Fibroblast of lung (primary cell): ENCODE measurements around the gene CACNA1S. TPM values are rescaled to one million over a fixed set of nuclear protein-coding genes. Genes with fewer than 3 reads are reported as not detected.

Experiments used
- DNase-seq, 2 donors: peaks; one replicate each; pipeline versions ENCODE4 v3.0.0 to v3.0.0-alpha.2; 2010; ENCODE audit warnings: low read depth in 2 of 2
- H2AFZ ChIP-seq: 2 replicates; pipeline ENCODE4 v1.5.1; 2012; ENCODE audit warnings: low read length, control low read depth, inconsistent platforms
- H3K27ac ChIP-seq: 2 replicates; pipeline ENCODE4 v1.5.1; 2011; ENCODE audit warnings: low read length, control low read depth; ENCODE audit not compliant: insufficient read depth
- H3K27me3 ChIP-seq: 2 replicates; pipeline ENCODE4 v1.5.1; 2011; ENCODE audit warnings: mild to moderate bottlenecking, low read length; ENCODE audit not compliant: control insufficient read depth, insufficient read depth
- H3K36me3 ChIP-seq: 2 replicates; pipeline ENCODE4 v1.5.1; 2011; ENCODE audit warnings: low read length; ENCODE audit not compliant: control insufficient read depth, insufficient read depth
- H3K4me1 ChIP-seq: 2 replicates; pipeline ENCODE4 v1.5.1; 2011; ENCODE audit warnings: low read length; ENCODE audit not compliant: control insufficient read depth, insufficient read depth; ENCODE audit errors: extremely low read depth
- H3K4me2 ChIP-seq: 2 replicates; pipeline ENCODE4 v1.5.1; 2011; ENCODE audit warnings: low read length, control low read depth; ENCODE audit not compliant: insufficient read depth; ENCODE audit errors: extremely low read depth
- H3K4me3 ChIP-seq, 4 experiments: fragments of 200-600 bp in 1 of 4; sonication (generic) in 1 of 4; replicated peaks in 1 of 4; 2 replicates each; pipeline ENCODE4 v1.5.1; 2011 to 2016; ENCODE audit warnings: low read length in 4 of 4, low read depth in 3 of 4, mild to moderate bottlenecking in 3 of 4, control low read depth in 2 of 4, inconsistent platforms in 1 of 4, mixed read lengths in 1 of 4; ENCODE audit not compliant: insufficient read depth in 1 of 4; ENCODE audit errors: control extremely low read depth in 1 of 4
- H3K79me2 ChIP-seq: 2 replicates; pipeline ENCODE4 v1.5.1; 2012; ENCODE audit warnings: mild to moderate bottlenecking, low read length, inconsistent platforms; ENCODE audit not compliant: control insufficient read depth, insufficient read depth
- H3K9ac ChIP-seq: 2 replicates; pipeline ENCODE4 v1.5.1; 2011; ENCODE audit warnings: mild to moderate bottlenecking, low read length, control low read depth; ENCODE audit not compliant: insufficient read depth
- H3K9me3 ChIP-seq: 2 replicates; pipeline ENCODE4 v1.5.1; 2012; ENCODE audit warnings: low read depth, low read length; ENCODE audit not compliant: control insufficient read depth, insufficient read depth
- H4K20me1 ChIP-seq: 2 replicates; pipeline ENCODE4 v1.5.1; 2011; ENCODE audit warnings: low read length; ENCODE audit not compliant: control insufficient read depth, insufficient read depth; ENCODE audit errors: extremely low read depth
- EZH2 ChIP-seq: IDR thresholded peaks from 2 replicates; pipeline ENCODE4 v1.5.1; 2012; ENCODE audit warnings: low read length, control low read depth, mild to moderate bottlenecking; ENCODE audit errors: missing control alignments
- polyA plus RNA-seq, 2 donors: library from polyadenylated mRNA; depleted of rRNA in 1 of 2; stranded (reverse) in 1 of 2; unstranded in 1 of 2; fragments of >200 nt; gene quantifications; 2 replicates each; pipeline ENCODE4 v1.2.1, GENCODE V29; 2011 to 2012; ENCODE audit warnings: missing spikeins in 1 of 2
- total RNA-seq: library from RNA; depleted of rRNA; stranded (reverse); fragments of >200 nt; gene quantifications from 2 replicates; pipeline ENCODE4 v1.2.1, GENCODE V29; 2014
- TF ChIP-seq, protein P1 (sequence below), 2 donors: IDR thresholded peaks in 1 of 2; conservative IDR thresholded peaks in 1 of 2; 1 replicate in 1 of 2; 2 replicates in 1 of 2; pipeline ENCODE4 v1.5.1; 2011 to 2012; ENCODE audit warnings: low read length in 2 of 2, control low read depth in 1 of 2, inconsistent platforms in 1 of 2, low read depth in 1 of 2, mild to moderate bottlenecking in 1 of 2

Gene CACNA1S
- total and polyA plus RNA-seq, 2 donors (not counting 1 experiment from before 2014, with no cell fraction given): not detected

DNA sequence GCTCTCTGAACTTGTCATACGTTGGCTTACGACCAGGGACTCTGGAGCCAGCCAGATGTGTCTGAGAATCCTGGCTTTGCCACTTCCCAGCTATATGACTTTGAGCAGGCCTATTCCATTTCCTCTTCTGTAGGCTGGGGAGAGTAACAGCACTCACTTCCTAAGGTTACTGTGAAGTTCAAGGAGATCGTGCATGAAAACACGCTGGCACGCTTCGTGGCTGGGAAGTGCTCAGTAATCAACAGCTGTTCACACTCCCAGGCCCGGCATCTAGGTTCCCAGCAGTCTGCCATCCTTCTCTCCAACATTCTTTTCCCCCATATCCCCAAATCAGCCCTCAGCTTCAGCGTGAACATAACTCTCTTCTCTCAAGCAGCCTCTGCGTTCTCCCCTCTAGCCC is 12.8 kb upstream of the CACNA1S start:
- Histone ChIP-seq H3K27me3 (peaks cover 37% of the 10 kb centered on the region), H3K79me2 (no peaks in the 10 kb centered on the region), H3K4me2 (no peak overlapping the region), H3K36me3 (no peaks in the 10 kb centered on the region), H4K20me1 (no peaks in the 10 kb centered on the region), H3K4me1 (no peaks in the 10 kb centered on the region), H3K9me3 (no peaks in the 10 kb centered on the region), H3K9ac (no peak overlapping the region), H3K4me3 (no peak overlapping the region), H2AFZ (no peak overlapping the region), H3K27ac (no peak overlapping the region)
- no peak for DNase-seq
- TF ChIP-seq, protein P1, sequence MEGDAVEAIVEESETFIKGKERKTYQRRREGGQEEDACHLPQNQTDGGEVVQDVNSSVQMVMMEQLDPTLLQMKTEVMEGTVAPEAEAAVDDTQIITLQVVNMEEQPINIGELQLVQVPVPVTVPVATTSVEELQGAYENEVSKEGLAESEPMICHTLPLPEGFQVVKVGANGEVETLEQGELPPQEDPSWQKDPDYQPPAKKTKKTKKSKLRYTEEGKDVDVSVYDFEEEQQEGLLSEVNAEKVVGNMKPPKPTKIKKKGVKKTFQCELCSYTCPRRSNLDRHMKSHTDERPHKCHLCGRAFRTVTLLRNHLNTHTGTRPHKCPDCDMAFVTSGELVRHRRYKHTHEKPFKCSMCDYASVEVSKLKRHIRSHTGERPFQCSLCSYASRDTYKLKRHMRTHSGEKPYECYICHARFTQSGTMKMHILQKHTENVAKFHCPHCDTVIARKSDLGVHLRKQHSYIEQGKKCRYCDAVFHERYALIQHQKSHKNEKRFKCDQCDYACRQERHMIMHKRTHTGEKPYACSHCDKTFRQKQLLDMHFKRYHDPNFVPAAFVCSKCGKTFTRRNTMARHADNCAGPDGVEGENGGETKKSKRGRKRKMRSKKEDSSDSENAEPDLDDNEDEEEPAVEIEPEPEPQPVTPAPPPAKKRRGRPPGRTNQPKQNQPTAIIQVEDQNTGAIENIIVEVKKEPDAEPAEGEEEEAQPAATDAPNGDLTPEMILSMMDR (conservative IDR thresholded peaks at IDR 0.05 in 1 of 2, IDR thresholded peaks at IDR 0.05 in 1 of 2; ENCODE audit: low read depth in 1 of 2, low read length in 2 of 2): no peak
- no peak for TF ChIP-seq EZH2

DNA sequence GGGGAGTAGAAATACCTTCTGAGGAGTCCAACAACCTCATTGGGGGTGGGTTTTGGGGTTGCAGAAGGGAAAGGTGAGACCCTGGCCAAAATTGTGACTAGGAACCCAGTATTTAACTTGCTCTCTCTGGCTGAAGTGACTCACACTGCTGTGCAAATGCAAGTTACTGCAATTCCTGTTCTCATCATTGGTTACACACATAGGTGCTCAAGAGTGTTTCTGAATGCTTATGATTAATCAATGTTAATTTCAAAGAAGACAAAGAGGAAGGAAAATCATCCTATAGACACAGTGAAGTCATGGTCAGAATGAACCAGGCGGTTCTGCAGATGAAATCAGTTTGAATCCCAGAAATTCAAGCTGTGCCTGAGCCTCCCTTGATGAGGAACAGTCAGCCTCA is 11.6 kb upstream of the CACNA1S start:
- H3K4me2 ChIP-seq: no peak overlapping the region
- no peak overlapping the region for H2AFZ ChIP-seq
- no peak overlapping the region for H3K4me3 ChIP-seq
- H3K9ac ChIP-seq: no peak overlapping the region
- no peaks in the 10 kb centered on the region for H3K79me2 ChIP-seq
- no peaks in the 10 kb centered on the region for H4K20me1 ChIP-seq
- TF ChIP-seq, protein P1 (conservative IDR thresholded peaks at IDR 0.05 in 1 of 2, IDR thresholded peaks at IDR 0.05 in 1 of 2; ENCODE audit: low read depth in 1 of 2, low read length in 2 of 2): no peak
- no peak for TF ChIP-seq EZH2
- H3K27ac ChIP-seq: no peak overlapping the region
- H3K27me3 ChIP-seq: peaks cover 48% of the 10 kb centered on the region
- H3K4me1 ChIP-seq: no peaks in the 10 kb centered on the region
- H3K9me3 ChIP-seq: no peaks in the 10 kb centered on the region
- DNase-seq: no peak
- H3K36me3 ChIP-seq: no peaks in the 10 kb centered on the region

DNA sequence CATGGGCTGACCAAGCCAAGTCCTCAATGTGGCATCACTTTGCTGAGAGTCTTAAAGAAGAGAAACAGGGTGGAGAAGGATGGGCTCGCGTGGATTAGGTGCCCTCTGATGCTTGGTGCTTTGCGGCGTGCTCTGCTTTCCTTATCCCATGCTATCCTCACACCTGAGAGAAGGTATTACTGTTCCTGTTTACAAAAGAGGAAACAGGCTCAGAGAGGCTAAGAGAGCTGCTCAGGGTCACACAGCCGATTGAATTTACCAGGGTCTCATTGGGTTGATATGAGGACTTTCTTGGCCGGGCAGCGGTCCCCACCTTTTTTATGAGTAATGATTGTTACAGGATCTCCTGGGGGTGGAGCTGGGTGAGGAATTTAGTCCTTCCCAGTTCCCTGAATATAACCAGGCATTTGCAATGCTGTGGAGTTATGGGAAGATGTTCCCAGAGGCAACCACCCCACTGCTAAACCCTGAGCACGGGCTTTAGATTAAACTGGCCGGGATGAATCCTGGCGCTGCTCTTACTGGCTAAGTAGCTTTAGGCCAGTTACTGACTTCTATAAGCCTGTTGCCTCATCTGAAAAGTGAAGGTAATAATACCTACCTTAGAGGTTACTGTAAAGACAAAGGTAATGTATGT is 10.2 kb upstream of the CACNA1S start:
- no peaks in the 10 kb centered on the region for H3K36me3 ChIP-seq
- peaks cover 51% of the 10 kb centered on the region for H3K27me3 ChIP-seq

More for the DNA sequence above, 10.2 kb upstream of the CACNA1S start:
- TF ChIP-seq, protein P1 (conservative IDR thresholded peaks at IDR 0.05 in 1 of 2, IDR thresholded peaks at IDR 0.05 in 1 of 2; ENCODE audit: low read depth in 1 of 2, low read length in 2 of 2): no peak
- TF ChIP-seq EZH2: no peak
- no peak overlapping the region for H2AFZ ChIP-seq
- DNase-seq: no peak
- H4K20me1 ChIP-seq: no peaks in the 10 kb centered on the region
- H3K4me1 ChIP-seq: no peaks in the 10 kb centered on the region
- H3K4me3 ChIP-seq: no peak overlapping the region
- no peak overlapping the region for H3K9ac ChIP-seq
- no peak overlapping the region for H3K27ac ChIP-seq
- H3K9me3 ChIP-seq: no peaks in the 10 kb centered on the region
- no peaks in the 10 kb centered on the region for H3K79me2 ChIP-seq
- no peak overlapping the region for H3K4me2 ChIP-seq
